GM18858 (cell line): Measurements from ENCODE around the gene ASRGL1.

ENCODE experiments used
- ATAC-seq: cut with Tn5 transposase; IDR thresholded peaks from one replicate; pipeline ENCODE4 v1.9.1; 2021; ENCODE audit not compliant: unreplicated experiment

The ASRGL1 gene

GRCh38 chr11:62411524-62411923 is 74.3 kb downstream of the ASRGL1 start:
- ATAC-seq: no peak

GRCh38 chr11:62413060-62413696 is 75.9 kb downstream of the ASRGL1 start:
- no peak for ATAC-seq

- no peak for ATAC-seq
These were observed 79.3 kb downstream of the ASRGL1 start for GRCh38 chr11:62416596-62416995.

GRCh38 chr11:62418136-62418535 is 80.9 kb downstream of the ASRGL1 start:
- no peak for ATAC-seq

GRCh38 chr11:62418733-62419132 is 81.5 kb downstream of the ASRGL1 start, which contains the start of gene SCGB1A1:
Gene SCGB1A1 (plus strand): TSS chr11:62419033. CDS start chr11:62419096, 63 bp downstream.
- no peak for ATAC-seq

GRCh38 chr11:62419314-62419929 is 82.2 kb downstream of the ASRGL1 start:
- ATAC-seq: no peak

- no peak for ATAC-seq
These were observed 82.7 kb downstream of the ASRGL1 start for GRCh38 chr11:62419943-62420342.

GRCh38 chr11:62420882-62421281 is 83.6 kb downstream of the ASRGL1 start:
- no peak for ATAC-seq

- no peak for ATAC-seq
These were observed 84.7 kb downstream of the ASRGL1 start for GRCh38 chr11:62421996-62422395.

- ATAC-seq: no peak
These were observed 85.8 kb downstream of the ASRGL1 start for GRCh38 chr11:62423012-62423411.

- ATAC-seq: no peak
These were observed 90.5 kb downstream of the ASRGL1 start for GRCh38 chr11:62427630-62428233.

GRCh38 chr11:62428871-62429560 is 91.8 kb downstream of the ASRGL1 start:
- no peak for ATAC-seq

GRCh38 chr11:62430425-62430824 is 93.2 kb downstream of the ASRGL1 start:
- no peak for ATAC-seq

GRCh38 chr11:62431171-62431901 is 94.1 kb downstream of the ASRGL1 start:
- ATAC-seq: no peak

GRCh38 chr11:62432695-62433094 is 95.4 kb downstream of the ASRGL1 start:
- ATAC-seq: no peak

GRCh38 chr11:62433141-62433903 is 96.1 kb downstream of the ASRGL1 start:
- ATAC-seq: no peak

- ATAC-seq: no peak
These were observed 96.6 kb downstream of the ASRGL1 start for GRCh38 chr11:62433904-62434276.

GRCh38 chr11:62435846-62436660 is 98.8 kb downstream of the ASRGL1 start:
- ATAC-seq: no peak

- no peak for ATAC-seq
These were observed 100.4 kb downstream of the ASRGL1 start for GRCh38 chr11:62437616-62438015.

GRCh38 chr11:62438641-62439040 is 101.4 kb downstream of the ASRGL1 start:
- no peak for ATAC-seq
